GM19238 (cell line): ENCODE measurements around the gene ETV4.

Source experiments
- DNase-seq: peaks from one replicate; pipeline ENCODE4 v3.0.0; 2011; ENCODE audit warnings: low spot score; ENCODE audit not compliant: insufficient read length

ETV4 gene

GRCh38 chr17:43573579-43574321 is 27.6 kb upstream of the ETV4 start:
- DNase-seq = no peak

DNA sequence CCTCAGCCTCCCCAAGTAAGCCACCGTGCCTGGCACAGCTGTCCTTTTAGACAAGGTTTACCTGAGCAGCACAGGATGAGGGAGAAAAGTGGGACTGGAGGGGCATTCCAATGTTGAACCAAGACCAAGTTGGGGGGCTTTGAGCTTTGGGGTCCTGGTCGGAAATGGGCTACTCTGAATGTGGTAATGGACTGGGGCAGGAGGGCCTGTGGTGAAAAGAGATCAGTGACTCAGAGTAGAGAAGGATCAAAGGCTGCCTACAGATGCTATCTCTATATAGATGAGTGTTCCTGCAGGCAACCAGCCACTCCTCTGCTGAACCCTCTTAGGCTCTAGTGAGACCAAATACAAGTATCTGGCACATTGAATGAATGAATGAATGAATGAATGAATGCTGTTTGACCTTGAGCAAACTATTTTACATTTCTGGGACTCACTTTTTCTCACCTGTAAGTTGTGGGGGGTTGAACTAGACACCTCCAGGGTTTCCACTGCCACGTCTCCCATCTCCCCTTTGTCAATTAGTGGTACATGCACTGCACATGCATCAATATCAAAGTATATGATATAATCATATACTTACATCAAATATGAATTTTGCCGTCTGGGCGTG is 26.3 kb upstream of the ETV4 start:
- DNase-seq = no peak

- DNase-seq = no peak
Observed at GRCh38 chr17:43570518-43570928, 24.4 kb upstream of the ETV4 start.

DNA sequence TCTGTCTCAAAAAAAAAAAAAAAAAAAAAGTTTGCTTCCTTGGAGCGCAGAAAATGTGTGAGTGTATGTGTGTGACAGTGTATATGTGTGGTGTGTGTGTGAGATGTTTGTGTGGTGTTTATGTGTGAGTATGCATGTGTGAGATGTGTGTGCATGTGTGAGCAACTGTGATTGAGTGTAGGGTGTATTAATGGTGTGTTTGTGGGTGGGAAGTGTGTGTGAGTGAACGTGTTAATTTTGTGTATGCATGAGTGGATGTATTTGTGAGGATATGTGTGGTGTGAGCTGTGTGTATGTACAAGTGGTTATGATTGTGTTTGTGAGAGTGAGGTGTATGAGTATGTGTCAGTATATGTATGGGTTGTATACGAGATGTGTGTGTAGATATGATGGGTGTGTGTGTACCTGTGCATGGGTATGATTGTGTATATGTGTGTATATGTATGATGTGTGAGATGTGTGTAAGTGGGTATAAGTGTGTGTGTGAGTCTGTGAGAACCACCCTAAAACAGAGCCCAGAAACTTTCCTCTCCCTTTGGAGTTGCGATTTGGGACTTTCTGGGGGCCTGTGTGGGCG is 22.5 kb upstream of the ETV4 start:
- DNase-seq = no peak

- no peak for DNase-seq
Observed at GRCh38 chr17:43563600-43564594, 17.8 kb upstream of the ETV4 start.

DNA sequence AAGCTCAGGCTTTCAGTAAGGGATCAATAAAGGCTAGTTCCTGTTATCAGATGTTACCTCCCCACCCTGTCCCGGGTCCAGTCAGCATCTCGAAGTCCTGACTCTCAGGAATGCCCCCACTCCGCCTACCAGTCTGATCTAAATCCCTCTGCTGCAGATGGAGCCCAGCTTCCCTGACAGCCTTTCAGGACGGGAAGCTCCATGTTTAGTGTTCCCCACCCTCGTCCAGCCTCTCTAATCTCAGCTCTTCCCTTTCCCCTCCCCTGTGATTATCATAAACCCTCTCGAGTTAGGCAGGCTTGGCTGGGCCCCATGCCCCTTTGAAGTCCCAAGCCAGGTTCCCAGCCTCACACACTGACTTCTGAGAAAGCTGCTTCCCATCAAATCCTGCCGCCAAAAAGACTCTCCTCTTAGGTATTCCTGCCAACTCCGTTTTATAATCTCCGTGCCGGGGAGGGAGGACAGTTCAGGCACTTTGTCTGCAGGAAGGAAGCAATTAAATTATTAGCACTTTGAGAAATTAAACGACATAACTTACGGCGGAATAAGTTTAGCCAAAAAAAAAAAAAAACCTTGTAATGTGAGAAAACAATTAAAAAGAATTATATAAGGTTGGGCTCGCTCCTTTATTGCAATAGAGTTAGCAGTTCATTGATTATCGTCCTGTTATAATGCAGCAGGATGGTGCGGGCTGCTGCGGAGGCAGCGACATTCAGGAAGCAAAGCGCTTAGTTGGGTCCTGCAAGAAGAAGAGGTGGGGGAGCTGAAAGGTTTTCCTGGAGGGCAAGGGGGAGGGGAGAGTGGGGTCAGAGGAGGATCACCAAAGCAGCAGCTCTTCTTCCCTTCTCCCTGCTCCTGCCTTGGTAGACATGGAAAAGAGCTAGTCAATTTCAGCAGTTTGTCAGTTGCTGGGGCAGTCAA is 16.8 kb upstream of the ETV4 start:
- DNase-seq = no peak

GRCh38 chr17:43560461-43561427 is 14.6 kb upstream of the ETV4 start:
- DNase-seq = no peak

GRCh38 chr17:43559161-43559816 is 13.1 kb upstream of the ETV4 start:
- no peak for DNase-seq

DNA sequence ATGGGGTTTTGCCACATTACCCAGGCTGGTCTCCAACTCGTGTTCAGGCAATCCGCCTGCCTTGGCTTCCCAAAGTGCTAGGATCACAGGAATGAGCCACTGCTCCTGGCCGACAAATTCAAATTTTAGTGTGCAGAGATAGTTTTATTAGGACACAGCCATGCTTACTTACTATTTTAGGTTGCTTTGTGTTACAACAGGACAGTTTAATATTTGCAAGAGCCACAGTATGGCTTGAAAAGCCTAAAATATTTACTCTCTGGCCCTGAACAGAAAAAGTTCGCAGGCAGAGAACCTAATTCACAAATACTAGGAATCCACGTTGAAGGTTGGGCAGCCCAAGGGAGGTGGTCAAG is 12.6 kb upstream of the ETV4 start:
- no peak for DNase-seq

GRCh38 chr17:43556292-43556691 is 10.2 kb upstream of the ETV4 start:
- no peak for DNase-seq

DNA sequence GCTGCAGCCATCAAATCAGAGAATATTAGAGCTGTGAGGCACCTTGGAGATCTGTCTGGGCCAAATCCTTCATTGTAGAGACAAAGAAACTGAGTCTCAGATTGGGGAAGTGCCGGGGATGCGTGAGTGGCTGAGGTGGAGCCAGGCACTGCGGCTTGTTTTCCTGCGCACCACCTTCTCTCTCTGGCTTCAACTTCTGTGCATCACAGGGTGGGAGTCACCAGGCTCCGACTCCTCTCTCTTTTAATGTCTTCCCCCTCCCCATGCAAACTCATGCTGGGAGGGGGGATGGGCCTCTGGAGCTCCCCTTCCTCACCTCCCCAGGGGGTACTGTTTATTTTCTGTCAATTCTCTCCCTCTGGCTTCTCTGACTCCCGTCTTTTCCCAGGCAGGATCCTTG is 8.7 kb upstream of the ETV4 start:
- no peak for DNase-seq

GRCh38 chr17:43553573-43553972 is 7.4 kb upstream of the ETV4 start:
- DNase-seq = no peak

GRCh38 chr17:43552229-43552837 is 6.2 kb upstream of the ETV4 start:
- no peak for DNase-seq

DNA sequence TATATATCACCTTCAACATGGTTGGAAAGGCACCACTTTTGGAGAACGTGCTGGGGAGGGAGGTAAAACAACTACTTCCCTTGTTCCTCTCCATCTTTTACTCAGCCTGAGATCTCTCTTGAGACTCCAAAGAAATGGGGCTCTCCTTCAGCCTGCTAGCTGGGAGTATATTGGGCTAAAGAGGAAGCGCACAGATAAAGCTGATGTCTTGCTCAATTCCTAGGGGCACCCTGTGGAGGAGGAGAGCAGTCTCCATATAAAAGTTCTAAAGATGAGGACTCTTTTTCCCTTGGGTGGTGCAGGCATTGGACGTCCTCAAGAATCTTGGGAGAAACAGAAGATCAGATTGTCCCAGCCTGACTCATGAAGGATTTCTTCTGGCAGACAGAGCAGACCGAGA is 4.6 kb upstream of the ETV4 start:
- DNase-seq = no peak

DNA sequence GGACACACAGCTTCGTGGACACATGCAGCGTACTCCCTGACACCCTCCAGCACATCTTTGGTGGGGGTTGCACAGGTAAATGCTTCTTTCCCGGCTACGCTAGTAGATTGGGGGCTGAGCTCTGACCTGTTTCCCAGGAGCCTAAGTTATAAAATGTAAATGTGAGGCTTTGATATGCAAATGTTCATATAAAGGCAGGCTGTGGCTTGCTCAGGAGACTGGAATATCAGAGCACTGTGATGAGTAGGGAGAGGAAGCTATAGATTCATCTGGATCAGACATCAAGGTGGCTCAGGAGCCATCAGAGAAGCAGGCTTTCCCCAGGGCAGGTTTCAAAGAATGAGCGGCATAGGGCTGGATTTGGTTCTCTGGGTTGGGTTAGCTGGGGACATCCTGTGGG is 3.4 kb upstream of the ETV4 start:
- DNase-seq = no peak

GRCh38 chr17:43548689-43549379 is 2.7 kb upstream of the ETV4 start:
- DNase-seq = no peak

GRCh38 chr17:43547659-43548256 is 1.6 kb upstream of the ETV4 start:
- DNase-seq = no peak

DNA sequence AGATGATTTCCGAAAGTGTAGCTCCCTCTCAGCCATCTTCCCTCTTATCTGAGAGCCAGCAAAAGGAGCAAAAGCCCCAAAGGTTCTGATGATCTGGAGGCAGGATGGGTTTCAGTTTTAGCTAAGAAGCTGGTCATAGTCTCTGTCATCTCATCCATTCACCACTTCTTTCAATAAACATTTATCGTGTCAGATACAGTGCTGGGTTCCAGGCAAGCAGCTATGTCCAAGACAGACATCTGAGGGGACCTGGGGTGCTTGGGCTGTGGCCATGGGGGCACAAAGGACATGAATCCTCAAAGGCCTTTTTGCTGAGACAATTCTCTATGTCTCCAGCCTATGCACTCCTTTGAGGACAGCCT is 1.0 kb upstream of the ETV4 start:
- DNase-seq = no peak
